K562 (cell line): ENCODE results near the gene SOCS4. TPM values are rescaled to one million over a fixed set of nuclear protein-coding genes. Genes with fewer than 3 reads are reported as not detected.

Experiments used
- ATAC-seq: fragments of 200-7000 bp; cut with Tn5 transposase; 3 replicates; pipeline ENCODE4 v1.9.1; 2020; ENCODE audit warnings: moderate library complexity
- BruUV-seq: library from RNA; stranded (reverse); fragments of 400-500 nt; replicated peaks from 2 replicates; lab custom pipeline; 2021; lab: Mats Ljungman, UMichigan
- CTCF ChIA-PET: fragments of 300-600 bp; formaldehyde crosslinking; extraction: SDS; loops from one replicate; lab custom pipeline; 2021; ENCODE audit warnings: low intra/inter-chr PET ratio; lab: Yijun Ruan, JAX
- POLR2A ChIA-PET: fragments of 300-600, 350-650 bp; sonication (Branson Sonifier 250); formaldehyde crosslinking; extraction: SDS; loops from one replicate; lab custom pipeline; 2021; ENCODE audit warnings: antibody characterized with exemption, inconsistent platforms; lab: Yijun Ruan, JAX
- DNase-seq, 4 experiments: peaks; one replicate each; pipeline versions ENCODE4 v3.0.0 to v3.0.0-alpha.2; 2011 to 2018; ENCODE audit warnings: low spot score in 3 of 4, mixed read lengths in 3 of 4; ENCODE audit errors: extremely low read depth in 1 of 4
- FAIRE-seq: peaks from 2 replicates; lab custom pipeline; 2011; peaks lifted over from hg19 to GRCh38; lab: Jason Lieb, UNC
- H2AFZ ChIP-seq: 2 replicates; pipeline ENCODE4 v1.6.0; 2011; ENCODE audit warnings: low read depth, low read length, control low read depth, inconsistent platforms
- H3K27ac ChIP-seq: fragments of 200-600 bp; 3 replicates; pipeline ENCODE4 v1.8.0; 2011; ENCODE audit warnings: low read depth, mild to moderate bottlenecking, control low read depth, inconsistent platforms, low read length, moderate library complexity, mixed read lengths; ENCODE audit errors: extremely low read depth
- H3K27me3 ChIP-seq, 2 experiments: fragments of 300-600 bp in 1 of 2; 2 replicates in 1 of 2; 3 replicates in 1 of 2; pipeline versions ENCODE4 v1.6.0 to v1.8.0; 2011; ENCODE audit warnings: inconsistent platforms in 2 of 2, low read length in 2 of 2, mild to moderate bottlenecking in 1 of 2, mixed read lengths in 1 of 2, moderate library complexity in 1 of 2; ENCODE audit not compliant: control insufficient read depth in 2 of 2, insufficient read depth in 2 of 2
- H3K36me3 ChIP-seq: fragments of 300-600 bp; 3 replicates; pipeline ENCODE4 v1.8.0; 2011; ENCODE audit warnings: mild to moderate bottlenecking, low read length, inconsistent platforms; ENCODE audit not compliant: control insufficient read depth, insufficient read depth
- H3K4me1 ChIP-seq, 2 experiments: fragments of 200-600 bp in 1 of 2; replicated peaks in 1 of 2; 2 replicates in 1 of 2; 3 replicates in 1 of 2; pipeline versions ENCODE4 v1.5.1 to v1.8.0; 2011; ENCODE audit warnings: inconsistent platforms in 2 of 2, low read length in 2 of 2, mild to moderate bottlenecking in 1 of 2, mixed read lengths in 1 of 2, moderate library complexity in 1 of 2; ENCODE audit not compliant: control insufficient read depth in 2 of 2, insufficient read depth in 2 of 2
- H3K4me2 ChIP-seq: 2 replicates; pipeline ENCODE4 v1.6.1; 2011; ENCODE audit warnings: low read length, control low read depth, inconsistent platforms, mixed read lengths; ENCODE audit not compliant: insufficient read depth
- H3K4me3 ChIP-seq: fragments of 200-600 bp; sonication (generic), shearing (Covaris generic); 2 replicates; pipeline ENCODE4 v1.5.1; 2016; ENCODE audit warnings: control low read depth, inconsistent platforms
- H3K79me2 ChIP-seq: fragments of 200-600 bp; 3 replicates; pipeline ENCODE4 v1.8.0; 2011; ENCODE audit warnings: low read length, inconsistent platforms; ENCODE audit not compliant: control insufficient read depth, insufficient read depth
- H3K9ac ChIP-seq, 2 experiments: 2 replicates each; pipeline versions ENCODE4 v1.6.0 to v1.6.1; 2011; ENCODE audit warnings: low read depth in 2 of 2, low read length in 2 of 2, control low read depth in 1 of 2, inconsistent platforms in 1 of 2, mild to moderate bottlenecking in 1 of 2, mixed read lengths in 1 of 2; ENCODE audit not compliant: insufficient read depth in 1 of 2
- H3K9me1 ChIP-seq: one replicate; pipeline ENCODE4 v1.6.0; 2011; ENCODE audit warnings: inconsistent platforms, mild to moderate bottlenecking, low read length, moderate library complexity; ENCODE audit not compliant: control insufficient read depth, insufficient read depth
- H3K9me3 ChIP-seq: replicated peaks from 2 replicates; pipeline ENCODE4 v1.5.1; 2011; ENCODE audit warnings: low read depth, low read length, inconsistent platforms; ENCODE audit not compliant: control insufficient read depth, insufficient read depth
- H4K20me1 ChIP-seq: replicated peaks from 2 replicates; pipeline ENCODE4 v1.6.1; 2011; ENCODE audit warnings: low read length, inconsistent platforms, mixed read lengths; ENCODE audit not compliant: control insufficient read depth, insufficient read depth
- ATF3 ChIP-seq, 2 experiments: fragments of 450-650 bp in 1 of 2; sonication (generic) in 1 of 2; formaldehyde crosslinking in 1 of 2; IDR thresholded peaks in 1 of 2; conservative IDR thresholded peaks in 1 of 2; 2 replicates each; pipeline versions ENCODE4 v1.6.1 to v1.8.1; 2016 to 2023; ENCODE audit warnings: mild to moderate bottlenecking in 2 of 2, moderate library complexity in 2 of 2, inconsistent platforms in 1 of 2, missing genetic modification reagents in 1 of 2
- BRF1 ChIP-seq: IDR thresholded peaks from 3 replicates; pipeline ENCODE4 v1.6.1; 2011; ENCODE audit warnings: borderline replicate concordance, mild to moderate bottlenecking; ENCODE audit not compliant: insufficient read length; ENCODE audit errors: extremely low read depth
- ZNF668 ChIP-seq: fragments of 250-450 bp; sonication (Bioruptor Pico); IDR thresholded peaks from 2 replicates; pipeline ENCODE4 v1.8.0; 2022; ENCODE audit warnings: mild to moderate bottlenecking, inconsistent platforms
- ZNF76 ChIP-seq: fragments of 250-450 bp; sonication (Bioruptor Pico); IDR thresholded peaks from 2 replicates; pipeline ENCODE4 v1.4.0; 2020; ENCODE audit warnings: mild to moderate bottlenecking, moderate library complexity, borderline replicate concordance
- ZNF79 ChIP-seq: fragments of 250-450 bp; sonication (Bioruptor Pico); IDR thresholded peaks from 2 replicates; pipeline ENCODE4 v1.4.0; 2020; ENCODE audit warnings: low read depth, mild to moderate bottlenecking, moderate library complexity
- ZSCAN32 ChIP-seq: fragments of 450-650 bp; formaldehyde crosslinking; IDR thresholded peaks from 2 replicates; pipeline ENCODE4 v1.4.0; 2020; ENCODE audit warnings: mild to moderate bottlenecking, moderate library complexity
- WGBS: fragments of 100-300 bp; shearing (Covaris generic); methylation state at CpG from one replicate; pipeline ENCODE4 v1.1.6; 2016; ENCODE audit warnings: low coverage, mixed read lengths; ENCODE audit not compliant: insufficient coverage; ENCODE audit errors: missing lambda C conversion rate; 5-methylcytosine and 5-hydroxymethylcytosine counted together
- in situ Hi-C: fragments of 300-500 bp; cut with MboI; formaldehyde crosslinking; loops from 4 replicates; pipeline ENCODE4 v1.15.0; 2018; ENCODE audit warnings: inconsistent platforms, mixed read lengths
- intact Hi-C: fragments of 100-400 bp; cut with micrococcal nuclease; formaldehyde crosslinking; loops from 2 replicates; pipeline ENCODE4 v1.14.2; 2022
- polyA plus RNA-seq, 8 experiments: library from polyadenylated mRNA; depleted of rRNA in 4 of 8; stranded (reverse) in 5 of 8; unstranded in 3 of 8; fragments of >200 nt; fragmentation: Nextera tagmentation in 2 of 8; fragmentation: Illumina TruSeq in 1 of 8; extraction: Ambion mirVana in 2 of 8; extraction: Trizol in 1 of 8; gene quantifications; 2 replicates each; pipeline versions ENCODE4 v1.2.1 to v1.2.3, GENCODE V29; 2011 to 2014; ENCODE audit warnings: inconsistent platforms in 1 of 8, missing spikeins in 1 of 8
- total RNA-seq, 7 experiments: library from RNA; depleted of rRNA in 6 of 7; stranded (reverse); fragments of >200 nt in 6 of 7; fragmentation: Illumina TruSeq in 2 of 7; extraction: Trizol in 2 of 7; gene quantifications; 2 replicates each; pipeline versions ENCODE4 v1.2.1 to v1.2.3, GENCODE V29; 2011 to 2021; ENCODE audit warnings: low replicate concordance in 1 of 7

SOCS4 gene
- total and polyA plus RNA-seq, 9 of the 15 experiments (the other 6 are each of a cell fraction or from before 2014, with no cell fraction given), result 2.6 to 12.7 (median 9.7) TPM

GRCh38 chr14:55088356-55088755 is 61.3 kb downstream of the SOCS4 start:
- no peak overlapping the region for H2AFZ ChIP-seq
- BruUV-seq, result no TSS peak

GRCh38 chr14:55092341-55092740 is 65.3 kb downstream of the SOCS4 start:
- H3K9me3 ChIP-seq, result no peaks in the 10 kb centered on the region
- intact Hi-C loops, result no loop called here

More at GRCh38 chr14:55088356-55088755, 61.3 kb downstream of the SOCS4 start:
- H3K79me2 ChIP-seq, result no peaks in the 10 kb centered on the region
- no peaks in the 10 kb centered on the region for H3K9me3 ChIP-seq
- H3K36me3 ChIP-seq, result no peaks in the 10 kb centered on the region
- POLR2A ChIA-PET, result no interaction called here
- CTCF ChIA-PET, result no interaction called here
- no peaks in the 10 kb centered on the region for H3K27me3 ChIP-seq
- H3K4me1 ChIP-seq, result no peaks in the 10 kb centered on the region
- no peak overlapping the region for H3K4me2 ChIP-seq
- DNase-seq (no peak), ATAC-seq (no peak), FAIRE-seq (no peak)
- intact Hi-C loops (loop anchor here (5.0 kb wide), 1 partner anchor 44 kb away; no protein-coding TSS in a partner anchor), in situ Hi-C loops (no loop called here)
- no peaks in the 10 kb centered on the region for H4K20me1 ChIP-seq
- no peak overlapping the region for H3K4me3 ChIP-seq
- H3K27ac ChIP-seq, result no peak overlapping the region
- TF ChIP-seq ZNF668 (CRISPR knock-in tag) (no peak), ZNF76 (CRISPR knock-in tag) (no peak)
- H3K9ac ChIP-seq, result no peak overlapping the region
- no peaks in the 10 kb centered on the region for H3K9me1 ChIP-seq

More at GRCh38 chr14:55092341-55092740, 65.3 kb downstream of the SOCS4 start:
- ChIA-PET POLR2A (interaction anchor here (1.2 kb wide), 1 partner anchor 9 kb away, joined by 4 read pairs; no protein-coding TSS in a partner anchor), CTCF (no interaction called here)
- DNase-seq (no peak), FAIRE-seq (no peak), ATAC-seq (no peak)
- no peaks in the 10 kb centered on the region for H3K9me1 ChIP-seq
- no TSS peak for BruUV-seq
- H3K4me2 ChIP-seq, result no peak overlapping the region
- no peak overlapping the region for H2AFZ ChIP-seq
- no peak overlapping the region for H3K9ac ChIP-seq
- H3K4me3 ChIP-seq, result no peak overlapping the region
- peaks cover 0 to 3% of the 10 kb centered on the region in 2 experiments; a peak in 2 of 5 replicates for H3K4me1 ChIP-seq
- no peaks in the 10 kb centered on the region for H3K79me2 ChIP-seq
- no peaks in the 10 kb centered on the region for H3K27me3 ChIP-seq
- no peaks in the 10 kb centered on the region for H3K36me3 ChIP-seq
- 60% methylated on average over 4 of the region's 4 CpGs for WGBS
- TF ChIP-seq ZNF79 (no peak), ZSCAN32 (no peak), BRF1 (no peak), ATF3 (IDR thresholded peaks at IDR 0.05) (no peak), ATF3 (CRISPR knock-in tag; conservative IDR thresholded peaks at IDR 0.05) (no peak)
- H4K20me1 ChIP-seq, result no peaks in the 10 kb centered on the region
- in situ Hi-C loops, result no loop called here
- H3K27ac ChIP-seq, result no peak overlapping the region
